ENCODE measurements around the gene RPS19. TPM values are rescaled to one million over a fixed set of nuclear protein-coding genes. Genes with fewer than 3 reads are reported as not detected.

Gene RPS19
- total and polyA plus RNA-seq, 4 donors: 275 to 655 (median 476) TPM

GRCh38 chr19:41883821-41884733 is 24.0 kb downstream of the RPS19 start (continued):
- TF ChIP-seq REST (IDR thresholded peaks at IDR 0.05) (peak; percentile 87), NR2F2 (IDR thresholded peaks at IDR 0.05) (peak; percentile 31), ZBTB33 (IDR thresholded peaks at IDR 0.05) (peak; percentile 92)

GRCh38 chr19:41886761-41887710 is 27.0 kb downstream of the RPS19 start:
- H3K9me3 ChIP-seq (ENCODE audit: control insufficient read depth in 4 of 4, low read length in 3 of 4): no peaks in the 10 kb centered on the region
- peaks cover 0 to 25% (median 17%) of the 10 kb centered on the region in 4 donors for H3K4me1 ChIP-seq (ENCODE audit: control insufficient read depth in 4 of 4, insufficient read depth in 4 of 4, low read length in 3 of 4)
- WGBS: 72% methylated on average over 13 of the region's 13 CpGs
- no peak for TF ChIP-seq CTCF (IDR thresholded peaks at IDR 0.05; ENCODE audit: low read depth, low read length, missing input control)
- no peak for TF ChIP-seq ZBTB33 (IDR thresholded peaks at IDR 0.05)
- no peak for TF ChIP-seq FOXA2 (IDR thresholded peaks at IDR 0.05)
- TF ChIP-seq RAD21 (IDR thresholded peaks at IDR 0.05): no peak
- TF ChIP-seq FOXA1 (IDR thresholded peaks at IDR 0.05): no peak
- no peak for TF ChIP-seq YY1 (IDR thresholded peaks at IDR 0.05)
- no peak for TF ChIP-seq HNF4G (IDR thresholded peaks at IDR 0.05)
- no peak for TF ChIP-seq JUND (IDR thresholded peaks at IDR 0.05)
- no peak for TF ChIP-seq REST (IDR thresholded peaks at IDR 0.05)
- no peak for TF ChIP-seq RXRA (IDR thresholded peaks at IDR 0.05)
- H3K36me3 ChIP-seq (ENCODE audit: control insufficient read depth in 4 of 4, insufficient read depth in 3 of 4, low read depth in 1 of 4, low read length in 3 of 4): peaks cover 3 to 15% (median 6%) of the 10 kb centered on the region in 4 donors
- no peak for DNase-seq (ENCODE audit: low spot score)
- H3K4me3 ChIP-seq (ENCODE audit: low read depth in 1 of 3, low read length in 3 of 3): no peak overlapping the region
- peak overlapping the region in 1 of 2 donors; percentile 51 for H3K27ac ChIP-seq (ENCODE audit: low read depth in 1 of 2, low read length in 2 of 2)
- H3K9ac ChIP-seq (ENCODE audit: low read depth in 1 of 2, low read length in 2 of 2): no peak overlapping the region
- H3K27me3 ChIP-seq (ENCODE audit: control insufficient read depth in 4 of 4, insufficient read depth in 4 of 4, low read length in 3 of 4): no peaks in the 10 kb centered on the region
